Uterus (tissue), 2 donors: ENCODE measurements around the gene CCDC102B.

Experiments used
- CTCF ChIP-seq, 4 experiments: fragments of 200-600 bp in 2 of 4; fragments of 450-650 bp in 2 of 4; sonication (generic) in 2 of 4; IDR thresholded peaks; one replicate each; pipeline ENCODE4 v1.5.1; 2016 to 2019; ENCODE audit warnings: antibody characterized with exemption in 4 of 4, mild to moderate bottlenecking in 2 of 4, moderate library complexity in 1 of 4
- POLR2A ChIP-seq, 2 donors: fragments of 450-650 bp; IDR thresholded peaks; one replicate each; pipeline ENCODE4 v1.6.1; 2016; ENCODE audit warnings: antibody characterized with exemption in 2 of 2, mild to moderate bottlenecking in 1 of 2, moderate library complexity in 1 of 2

GRCh38 chr18:68944826-68945225 is 146.9 kb downstream of the CCDC102B start:
- TF ChIP-seq CTCF (IDR thresholded peaks at IDR 0.05) (no peak), POLR2A (IDR thresholded peaks at IDR 0.05) (no peak)
